HepG2 (cell line): ENCODE results near the gene DEGS1. TPM values are rescaled to one million over a fixed set of nuclear protein-coding genes. Genes with fewer than 3 reads are reported as not detected.

Experiments
- ATF7-NPFF ChIP-seq: sonication (generic); formaldehyde crosslinking; IDR thresholded peaks from 2 replicates; pipeline ENCODE4 v1.8.1; 2023; ENCODE audit warnings: mild to moderate bottlenecking, low read depth, missing genetic modification reagents, moderate library complexity
- FIP1L1 ChIP-seq: fragments of 200-400 bp; formaldehyde crosslinking; IDR thresholded peaks from 2 replicates; pipeline ENCODE4 v1.6.1; 2018; ENCODE audit warnings: low read depth, mild to moderate bottlenecking, low read length, moderate library complexity, borderline replicate concordance; ENCODE audit not compliant: insufficient read depth
- GATAD2A ChIP-seq: IDR thresholded peaks from 2 replicates; pipeline ENCODE4 v1.6.1; 2016
- GFI1 ChIP-seq: sonication (generic); formaldehyde crosslinking; IDR thresholded peaks from 2 replicates; pipeline ENCODE4 v1.5.0; 2020; ENCODE audit warnings: missing genetic modification reagents, mild to moderate bottlenecking, borderline replicate concordance
- GLI4 ChIP-seq: sonication (generic); formaldehyde crosslinking; IDR thresholded peaks from 2 replicates; pipeline ENCODE4 v1.5.1; 2020; ENCODE audit warnings: missing genetic modification reagents, mild to moderate bottlenecking, moderate library complexity, borderline replicate concordance
- GMEB1 ChIP-seq: sonication (generic); formaldehyde crosslinking; IDR thresholded peaks from 2 replicates; pipeline ENCODE4 v1.5.1; 2020; ENCODE audit warnings: missing genetic modification reagents, mild to moderate bottlenecking, borderline replicate concordance
- HNRNPUL1 ChIP-seq: fragments of 200-400 bp; formaldehyde crosslinking; IDR thresholded peaks from 2 replicates; pipeline ENCODE4 v1.6.1; 2017; ENCODE audit warnings: low read depth, mild to moderate bottlenecking, low read length, moderate library complexity
- HOXA7 ChIP-seq: sonication (generic); formaldehyde crosslinking; IDR thresholded peaks from 2 replicates; pipeline ENCODE4 v1.8.1; 2022; ENCODE audit warnings: mild to moderate bottlenecking, missing genetic modification reagents, moderate library complexity
- KLF15 ChIP-seq: sonication (generic); formaldehyde crosslinking; IDR thresholded peaks from 2 replicates; pipeline ENCODE4 v1.8.1; 2023; ENCODE audit warnings: borderline replicate concordance, mild to moderate bottlenecking, inconsistent platforms, missing genetic modification reagents, mixed read lengths
- KMT2A ChIP-seq: sonication (generic); formaldehyde crosslinking; IDR thresholded peaks from 2 replicates; pipeline ENCODE4 v1.4.0; 2020; ENCODE audit warnings: missing genetic modification reagents
- NRL ChIP-seq: sonication (generic); formaldehyde crosslinking; IDR thresholded peaks from 2 replicates; pipeline ENCODE4 v1.5.0; 2020; ENCODE audit warnings: missing genetic modification reagents, mild to moderate bottlenecking, moderate library complexity, borderline replicate concordance
- RFXANK ChIP-seq: IDR thresholded peaks from 2 replicates; pipeline ENCODE4 v1.6.1; 2016
- SIN3B ChIP-seq: fragments of 150-350 bp; IDR thresholded peaks from 2 replicates; pipeline ENCODE4 v1.6.1; 2014; ENCODE audit warnings: low read length
- ZFAT ChIP-seq: sonication (generic); formaldehyde crosslinking; conservative IDR thresholded peaks from 2 replicates; pipeline ENCODE4 v1.8.1; 2023; ENCODE audit warnings: missing genetic modification reagents, inconsistent platforms
- ZNF143 ChIP-seq: sonication (generic); formaldehyde crosslinking; IDR thresholded peaks from 2 replicates; pipeline ENCODE4 v1.4.0; 2020; ENCODE audit warnings: missing genetic modification reagents
- ZNF180 ChIP-seq: sonication (generic); formaldehyde crosslinking; IDR thresholded peaks from 2 replicates; pipeline ENCODE4 v1.4.0; 2020; ENCODE audit warnings: low read depth, missing genetic modification reagents, borderline replicate concordance
- ZNF274 ChIP-seq: sonication (generic); formaldehyde crosslinking; IDR thresholded peaks from 2 replicates; pipeline ENCODE4 v1.5.1; 2020; ENCODE audit warnings: mild to moderate bottlenecking, missing genetic modification reagents
- ZNF557 ChIP-seq: sonication (generic); formaldehyde crosslinking; IDR thresholded peaks from 2 replicates; pipeline ENCODE4 v1.4.0; 2020; ENCODE audit warnings: missing genetic modification reagents
- polyA plus RNA-seq, 8 experiments: library from polyadenylated mRNA; depleted of rRNA in 3 of 8; stranded (reverse) in 7 of 8; unstranded in 1 of 8; fragments of >200 nt; fragmentation: Illumina TruSeq in 4 of 8; extraction: Trizol in 4 of 8; gene quantifications; 2 replicates each; pipeline versions ENCODE4 v1.2.1 to v1.2.3, GENCODE V29; 2011 to 2016; ENCODE audit warnings: low read depth in 4 of 8, missing spikeins in 1 of 8, mixed read lengths in 1 of 8; ENCODE audit not compliant: insufficient read depth in 1 of 8
- total RNA-seq, 5 experiments: library from RNA; depleted of rRNA; stranded (reverse); fragments of >200 nt; fragmentation: Illumina TruSeq; extraction: Trizol; gene quantifications; 2 replicates each; pipeline ENCODE4 v1.2.3, GENCODE V29; 2016; ENCODE audit warnings: low read depth in 1 of 5
- TF ChIP-seq, protein P1 (sequence below), 2 experiments: sonication (generic) in 1 of 2; formaldehyde crosslinking in 1 of 2; IDR thresholded peaks; 2 replicates each; pipeline versions ENCODE4 v1.4.0 to v1.6.1; 2018 to 2020; ENCODE audit warnings: missing genetic modification reagents in 2 of 2, borderline replicate concordance in 1 of 2, low read depth in 1 of 2, mild to moderate bottlenecking in 1 of 2, missing biosample characterization in 1 of 2
- TF ChIP-seq, protein P2 (sequence below): sonication (generic); formaldehyde crosslinking; IDR thresholded peaks from 2 replicates; pipeline ENCODE4 v1.4.0; 2020; ENCODE audit warnings: missing genetic modification reagents; ENCODE audit errors: not compliant biosample characterization
- TF ChIP-seq, protein P3 (sequence below): sonication (generic); formaldehyde crosslinking; IDR thresholded peaks from 2 replicates; pipeline ENCODE4 v1.5.0; 2020; ENCODE audit warnings: mild to moderate bottlenecking, missing genetic modification reagents, borderline replicate concordance

DEGS1 gene
- total and polyA plus RNA-seq, 2 of the 13 experiments (the other 11 are each of a cell fraction or from before 2014, with no cell fraction given): 18.1 to 35.9 TPM

DNA sequence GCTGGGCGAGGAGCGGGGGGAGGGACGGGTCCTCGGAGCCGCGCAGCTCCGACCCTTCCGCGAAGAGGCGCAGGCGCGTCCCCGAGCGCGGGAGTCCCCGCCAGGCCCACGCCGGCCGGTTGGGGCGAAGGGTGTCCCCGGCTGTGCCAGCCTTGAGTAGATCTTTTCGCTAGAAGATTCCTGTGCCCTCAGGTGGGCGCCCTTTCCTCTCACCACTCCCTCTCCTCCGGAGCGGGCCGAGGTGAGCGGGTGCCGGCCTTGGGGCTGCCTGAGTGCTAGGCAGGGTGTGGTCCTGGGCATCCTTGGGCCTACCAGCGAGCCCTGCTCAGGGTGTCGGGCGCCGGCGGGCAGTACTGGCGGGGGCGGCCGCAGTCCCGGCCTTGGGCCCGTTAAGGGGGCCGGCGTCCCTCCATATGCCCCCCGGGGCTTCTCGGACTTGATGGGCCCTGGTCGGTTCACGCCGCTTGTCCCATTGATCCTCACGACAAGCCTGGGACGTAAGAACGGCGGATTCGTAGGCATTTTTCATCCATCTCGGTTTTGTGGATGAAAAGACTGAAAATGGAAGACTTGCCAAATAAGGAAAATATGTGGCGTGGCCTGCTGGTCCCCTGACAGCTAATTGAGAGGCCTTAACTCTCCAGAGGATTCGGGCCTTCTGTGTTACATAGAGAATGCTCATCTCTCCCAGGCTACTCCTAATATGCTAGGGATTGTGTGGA lies 712 bp downstream of the DEGS1 start (continued):
- TF ChIP-seq ZNF143 (CRISPR knock-in tag): no peak
- no peak for TF ChIP-seq NRL
- TF ChIP-seq KLF15: no peak
- TF ChIP-seq, protein P1, sequence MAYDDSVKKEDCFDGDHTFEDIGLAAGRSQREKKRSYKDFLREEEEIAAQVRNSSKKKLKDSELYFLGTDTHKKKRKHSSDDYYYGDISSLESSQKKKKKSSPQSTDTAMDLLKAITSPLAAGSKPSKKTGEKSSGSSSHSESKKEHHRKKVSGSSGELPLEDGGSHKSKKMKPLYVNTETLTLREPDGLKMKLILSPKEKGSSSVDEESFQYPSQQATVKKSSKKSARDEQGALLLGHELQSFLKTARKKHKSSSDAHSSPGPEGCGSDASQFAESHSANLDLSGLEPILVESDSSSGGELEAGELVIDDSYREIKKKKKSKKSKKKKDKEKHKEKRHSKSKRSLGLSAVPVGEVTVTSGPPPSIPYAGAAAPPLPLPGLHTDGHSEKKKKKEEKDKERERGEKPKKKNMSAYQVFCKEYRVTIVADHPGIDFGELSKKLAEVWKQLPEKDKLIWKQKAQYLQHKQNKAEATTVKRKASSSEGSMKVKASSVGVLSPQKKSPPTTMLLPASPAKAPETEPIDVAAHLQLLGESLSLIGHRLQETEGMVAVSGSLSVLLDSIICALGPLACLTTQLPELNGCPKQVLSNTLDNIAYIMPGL (CRISPR knock-in tag; IDR thresholded peaks at IDR 0.05; ENCODE audit: borderline replicate concordance in 1 of 2, low read depth in 1 of 2): peak in 1 of 2 experiments; percentile 46; a peak in 3 of 4 replicates
- no peak for TF ChIP-seq HNRNPUL1
- TF ChIP-seq GLI4 (CRISPR knock-in tag): no peak
- TF ChIP-seq, protein P2, sequence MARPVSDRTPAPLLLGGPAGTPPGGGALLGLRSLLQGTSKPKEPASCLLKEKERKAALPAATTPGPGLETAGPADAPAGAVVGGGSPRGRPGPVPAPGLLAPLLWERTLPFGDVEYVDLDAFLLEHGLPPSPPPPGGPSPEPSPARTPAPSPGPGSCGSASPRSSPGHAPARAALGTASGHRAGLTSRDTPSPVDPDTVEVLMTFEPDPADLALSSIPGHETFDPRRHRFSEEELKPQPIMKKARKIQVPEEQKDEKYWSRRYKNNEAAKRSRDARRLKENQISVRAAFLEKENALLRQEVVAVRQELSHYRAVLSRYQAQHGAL (CRISPR knock-in tag): no peak
- no peak for TF ChIP-seq FIP1L1
- no peak; the same call in 1 of the 2 replicates for TF ChIP-seq ATF7-NPFF
- peak; percentile 35; the same call in 1 of the 2 replicates for TF ChIP-seq GFI1 (CRISPR knock-in tag)
- TF ChIP-seq ZNF274 (CRISPR knock-in tag): no peak
- no peak for TF ChIP-seq ZNF180 (CRISPR knock-in tag)
- no peak for TF ChIP-seq GATAD2A
- no peak for TF ChIP-seq SIN3B
- TF ChIP-seq RFXANK (CRISPR knock-in tag): no peak
- TF ChIP-seq HOXA7 (CRISPR knock-in tag): no peak
- TF ChIP-seq GMEB1 (CRISPR knock-in tag): 0 out of 2 replicates have a peak, but pooled peaks have one; percentile 33
- TF ChIP-seq, protein P3, sequence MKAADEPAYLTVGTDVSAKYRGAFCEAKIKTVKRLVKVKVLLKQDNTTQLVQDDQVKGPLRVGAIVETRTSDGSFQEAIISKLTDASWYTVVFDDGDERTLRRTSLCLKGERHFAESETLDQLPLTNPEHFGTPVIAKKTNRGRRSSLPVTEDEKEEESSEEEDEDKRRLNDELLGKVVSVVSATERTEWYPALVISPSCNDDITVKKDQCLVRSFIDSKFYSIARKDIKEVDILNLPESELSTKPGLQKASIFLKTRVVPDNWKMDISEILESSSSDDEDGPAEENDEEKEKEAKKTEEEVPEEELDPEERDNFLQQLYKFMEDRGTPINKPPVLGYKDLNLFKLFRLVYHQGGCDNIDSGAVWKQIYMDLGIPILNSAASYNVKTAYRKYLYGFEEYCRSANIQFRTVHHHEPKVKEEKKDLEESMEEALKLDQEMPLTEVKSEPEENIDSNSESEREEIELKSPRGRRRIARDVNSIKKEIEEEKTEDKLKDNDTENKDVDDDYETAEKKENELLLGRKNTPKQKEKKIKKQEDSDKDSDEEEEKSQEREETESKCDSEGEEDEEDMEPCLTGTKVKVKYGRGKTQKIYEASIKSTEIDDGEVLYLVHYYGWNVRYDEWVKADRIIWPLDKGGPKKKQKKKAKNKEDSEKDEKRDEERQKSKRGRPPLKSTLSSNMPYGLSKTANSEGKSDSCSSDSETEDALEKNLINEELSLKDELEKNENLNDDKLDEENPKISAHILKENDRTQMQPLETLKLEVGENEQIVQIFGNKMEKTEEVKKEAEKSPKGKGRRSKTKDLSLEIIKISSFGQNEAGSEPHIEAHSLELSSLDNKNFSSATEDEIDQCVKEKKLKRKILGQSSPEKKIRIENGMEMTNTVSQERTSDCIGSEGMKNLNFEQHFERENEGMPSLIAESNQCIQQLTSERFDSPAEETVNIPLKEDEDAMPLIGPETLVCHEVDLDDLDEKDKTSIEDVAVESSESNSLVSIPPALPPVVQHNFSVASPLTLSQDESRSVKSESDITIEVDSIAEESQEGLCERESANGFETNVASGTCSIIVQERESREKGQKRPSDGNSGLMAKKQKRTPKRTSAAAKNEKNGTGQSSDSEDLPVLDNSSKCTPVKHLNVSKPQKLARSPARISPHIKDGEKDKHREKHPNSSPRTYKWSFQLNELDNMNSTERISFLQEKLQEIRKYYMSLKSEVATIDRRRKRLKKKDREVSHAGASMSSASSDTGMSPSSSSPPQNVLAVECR (CRISPR knock-in tag): no peak; the same call in none of the 2 replicates
- TF ChIP-seq ZFAT (CRISPR knock-in tag): no peak
- no peak for TF ChIP-seq ZNF557 (CRISPR knock-in tag)
- TF ChIP-seq KMT2A (CRISPR knock-in tag): no peak
